Aorta (tissue), 5 donors: ENCODE results near the gene RPL11. TPM values are rescaled to one million over a fixed set of nuclear protein-coding genes. Genes with fewer than 3 reads are reported as not detected.

Experiments
- ATAC-seq: fragments of 200-7000 bp; cut with Tn5 transposase; one replicate; pipeline ENCODE4 v1.9.1; 2022; ENCODE audit warnings: moderate library complexity; ENCODE audit not compliant: low FRiP score
- DNase-seq, 2 donors: peaks; one replicate each; pipeline ENCODE4 v3.0.0-alpha.2; 2020
- H3K27ac ChIP-seq, 2 donors: one replicate each; pipeline ENCODE4 v1.5.1; 2013; ENCODE audit warnings: low read length in 2 of 2, mild to moderate bottlenecking in 2 of 2, moderate library complexity in 2 of 2, control low read depth in 1 of 2, inconsistent platforms in 1 of 2, low read depth in 1 of 2
- H3K27me3 ChIP-seq, 2 donors: one replicate each; pipeline ENCODE4 v1.6.1; 2013; ENCODE audit warnings: control low read depth in 1 of 2, low read length in 1 of 2, mild to moderate bottlenecking in 1 of 2, moderate library complexity in 1 of 2; ENCODE audit not compliant: insufficient read depth in 2 of 2, control insufficient read depth in 1 of 2
- H3K36me3 ChIP-seq, 2 donors: one replicate each; pipeline ENCODE4 v1.6.1; 2013; ENCODE audit warnings: control low read depth in 1 of 2, low read length in 1 of 2, mild to moderate bottlenecking in 1 of 2; ENCODE audit not compliant: insufficient read depth in 2 of 2, control insufficient read depth in 1 of 2
- H3K4me1 ChIP-seq, 2 donors: one replicate each; pipeline ENCODE4 v1.6.1; 2013; ENCODE audit warnings: low read length in 2 of 2, control low read depth in 1 of 2, mild to moderate bottlenecking in 1 of 2, moderate library complexity in 1 of 2; ENCODE audit not compliant: insufficient read depth in 2 of 2, control insufficient read depth in 1 of 2
- H3K4me3 ChIP-seq, 2 donors: one replicate each; pipeline ENCODE4 v1.5.1; 2013; ENCODE audit warnings: low read length in 2 of 2, control low read depth in 1 of 2, mild to moderate bottlenecking in 1 of 2
- H3K9me3 ChIP-seq: one replicate; pipeline ENCODE4 v1.6.1; 2013; ENCODE audit warnings: mild to moderate bottlenecking, low read length; ENCODE audit not compliant: control insufficient read depth
- WGBS, 2 donors: extraction: QIAGEN DNeasy Blood & Tissue Kit; methylation state at CpG; one replicate each; pipeline ENCODE4 v1.1.7; 2013; 5-methylcytosine and 5-hydroxymethylcytosine counted together
- intact Hi-C, 2 donors: fragments of 100-400 bp; cut with DNase I; formaldehyde crosslinking; loops; one replicate each; pipeline versions ENCODE4 v1.14.2 to v1.15.0; 2022
- polyA plus RNA-seq, 2 donors: library from polyadenylated mRNA; stranded (reverse); fragments of 200-250 nt; gene quantifications; one replicate each; pipeline ENCODE4 v1.2.3, GENCODE V29; 2013
- total RNA-seq, 2 donors: library from RNA; stranded (reverse); fragmentation: NEBNext Ultra II Directional; extraction: Animal tissue kit (Norgen Biotek cat#: 25700); gene quantifications; one replicate each; pipeline ENCODE4 v1.2.1, GENCODE V29; 2021
- donor health status: healthy with polysubstance abuse.
- donor health status: Bipolar disorder and iron deficiency.
- donor health status: DM: no; HTN: no; CAD: no.
- donor health status: DM: no; HTN: no; CAD: no.
- donor health status: DM: yes; HTN: yes; CAD: no.

Gene RPL11
- total and polyA plus RNA-seq, 4 donors: 707 to 3,782 (median 1,514) TPM

- Histone ChIP-seq H3K27me3 (no peaks in the 10 kb centered on the region), H3K27ac (no peak overlapping the region), H3K36me3 (no peaks in the 10 kb centered on the region), H3K9me3 (no peaks in the 10 kb centered on the region), H3K4me1 (no peaks in the 10 kb centered on the region), H3K4me3 (no peak overlapping the region)
- DNase-seq: no peak
- ATAC-seq: no peak
- intact Hi-C loops: no loop called here
- 86% methylated on average over 4 of the region's 4 CpGs for WGBS, 2 donors
Measured at GRCh38 chr1:23709229-23709628, 17.6 kb downstream of the RPL11 start.

- H3K4me3 ChIP-seq: no peak overlapping the region
- H3K27ac ChIP-seq: no peak overlapping the region
- H3K27me3 ChIP-seq: no peaks in the 10 kb centered on the region
- intact Hi-C loops: no loop called here
- WGBS, 2 donors: 63 to 69% methylated on average over 3 of the region's 3 CpGs
- ATAC-seq (no peak), DNase-seq (no peak)
- H3K4me1 ChIP-seq: no peaks in the 10 kb centered on the region
- no peaks in the 10 kb centered on the region for H3K9me3 ChIP-seq
- no peaks in the 10 kb centered on the region for H3K36me3 ChIP-seq
Measured at GRCh38 chr1:23718482-23718881, 26.9 kb downstream of the RPL11 start.

- ATAC-seq (no peak), DNase-seq (no peak)
- no peaks in the 10 kb centered on the region for H3K9me3 ChIP-seq
- H3K27ac ChIP-seq: no peak overlapping the region
- no peaks in the 10 kb centered on the region for H3K36me3 ChIP-seq
- intact Hi-C loops: no loop called here
- WGBS, 2 donors: 66 to 78% methylated on average over 3 of the region's 3 CpGs
- H3K4me3 ChIP-seq: no peak overlapping the region
- no peaks in the 10 kb centered on the region for H3K4me1 ChIP-seq
- no peaks in the 10 kb centered on the region for H3K27me3 ChIP-seq
Measured at GRCh38 chr1:23719162-23719820, 27.7 kb downstream of the RPL11 start.

- Histone ChIP-seq H3K4me3 (no peak overlapping the region), H3K4me1 (no peaks in the 10 kb centered on the region), H3K27ac (no peak overlapping the region), H3K27me3 (no peaks in the 10 kb centered on the region), H3K36me3 (no peaks in the 10 kb centered on the region), H3K9me3 (no peaks in the 10 kb centered on the region)
- ATAC-seq (no peak), DNase-seq (no peak)
- WGBS, 2 donors: 79 to 88% methylated on average over 10 of the region's 10 CpGs
- intact Hi-C loops: no loop called here
Measured at GRCh38 chr1:23720256-23720995, 28.8 kb downstream of the RPL11 start.

GRCh38 chr1:23722652-23723051, 31.0 kb downstream of the RPL11 start:
- WGBS, 2 donors: 68 to 77% methylated on average over 3 of the region's 3 CpGs
- no peak overlapping the region for H3K27ac ChIP-seq
- intact Hi-C loops: no loop called here

GRCh38 chr1:23726686-23727085, 35.1 kb downstream of the RPL11 start:
- 92 to 97% methylated on average over 2 of the region's 2 CpGs for WGBS, 2 donors
- Histone ChIP-seq H3K4me1 (no peaks in the 10 kb centered on the region), H3K36me3 (peaks cover 0 to 2% of the 10 kb centered on the region in 2 donors), H3K4me3 (no peak overlapping the region), H3K27me3 (no peaks in the 10 kb centered on the region), H3K27ac (no peak overlapping the region), H3K9me3 (no peaks in the 10 kb centered on the region)
- ATAC-seq (no peak), DNase-seq (no peak)
- intact Hi-C loops: no loop called here

More at GRCh38 chr1:23722652-23723051, 31.0 kb downstream of the RPL11 start:
- no peaks in the 10 kb centered on the region for H3K36me3 ChIP-seq
- no peaks in the 10 kb centered on the region for H3K9me3 ChIP-seq
- ATAC-seq (no peak), DNase-seq (no peak)
- H3K4me1 ChIP-seq: no peaks in the 10 kb centered on the region
- no peak overlapping the region for H3K4me3 ChIP-seq
- H3K27me3 ChIP-seq: no peaks in the 10 kb centered on the region

- H3K4me1 ChIP-seq: no peaks in the 10 kb centered on the region
- WGBS, 2 donors: 59 to 68% methylated on average over 9 of the region's 9 CpGs
- DNase-seq: peak; percentile 79 to 81
Measured at GRCh38 chr1:23727362-23727811, 35.8 kb downstream of the RPL11 start.

GRCh38 chr1:23732363-23733224, 41.0 kb downstream of the RPL11 start:
- ATAC-seq: no peak
- intact Hi-C loops: no loop called here

More at GRCh38 chr1:23727362-23727811, 35.8 kb downstream of the RPL11 start:
- Histone ChIP-seq H3K4me3 (no peak overlapping the region), H3K27ac (no peak overlapping the region), H3K36me3 (peaks cover 0 to 2% of the 10 kb centered on the region in 2 donors), H3K27me3 (no peaks in the 10 kb centered on the region), H3K9me3 (no peaks in the 10 kb centered on the region)
- intact Hi-C loops: no loop called here
- peak; percentile 85 for ATAC-seq

More at GRCh38 chr1:23732363-23733224, 41.0 kb downstream of the RPL11 start:
- H3K4me1 ChIP-seq: no peaks in the 10 kb centered on the region
- no peak for DNase-seq
- no peaks in the 10 kb centered on the region for H3K9me3 ChIP-seq
- 93 to 95% methylated on average over 10 of the region's 10 CpGs for WGBS, 2 donors
- peaks cover 0 to 2% of the 10 kb centered on the region in 2 donors for H3K36me3 ChIP-seq
- H3K4me3 ChIP-seq: no peak overlapping the region
- no peaks in the 10 kb centered on the region for H3K27me3 ChIP-seq
- H3K27ac ChIP-seq: no peak overlapping the region
